Endothelial cell (in vitro differentiated cells): ENCODE measurements around the gene ELF4. TPM values are rescaled to one million over a fixed set of nuclear protein-coding genes. Genes with fewer than 3 reads are reported as not detected.

Experiments used
- DNase-seq: peaks from one replicate; pipeline ENCODE4 v3.0.0; 2021; ENCODE audit warnings: low spot score
- H3K27ac Mint-ChIP-seq: one replicate; pipeline ENCODE4 v1.8.0; 2021; ENCODE audit warnings: mixed read lengths, inconsistent platforms; ENCODE audit not compliant: unreplicated experiment
- H3K27me3 Mint-ChIP-seq: one replicate; pipeline ENCODE4 v1.8.0; 2021; ENCODE audit warnings: mild to moderate bottlenecking, moderate library complexity, mixed read lengths, inconsistent platforms; ENCODE audit not compliant: unreplicated experiment
- H3K36me3 Mint-ChIP-seq: one replicate; pipeline ENCODE4 v1.8.0; 2021; ENCODE audit warnings: mild to moderate bottlenecking, low read depth, mixed read lengths, inconsistent platforms; ENCODE audit not compliant: unreplicated experiment
- H3K4me1 Mint-ChIP-seq: one replicate; pipeline ENCODE4 v1.8.0; 2021; ENCODE audit warnings: mild to moderate bottlenecking, mixed read lengths, inconsistent platforms; ENCODE audit not compliant: unreplicated experiment
- H3K4me3 Mint-ChIP-seq: one replicate; pipeline ENCODE4 v1.8.0; 2021; ENCODE audit warnings: mild to moderate bottlenecking, mixed read lengths, inconsistent platforms; ENCODE audit not compliant: unreplicated experiment
- H3K9me3 Mint-ChIP-seq: one replicate; pipeline ENCODE4 v1.8.0; 2021; ENCODE audit warnings: mixed read lengths, inconsistent platforms; ENCODE audit not compliant: unreplicated experiment
- CTCF ChIP-seq: fragments of 200-600 bp; sonication (generic); IDR thresholded peaks from one replicate; pipeline ENCODE4 v1.5.0; 2021; ENCODE audit warnings: antibody characterized with exemption; ENCODE audit not compliant: unreplicated experiment
- total RNA-seq: library from RNA; stranded (reverse); fragmentation: NEBNext Ultra II Directional; extraction: Animal tissue kit (Norgen Biotek cat#: 25700); gene quantifications from one replicate; pipeline ENCODE4 v1.2.1, GENCODE V29; 2021; ENCODE audit not compliant: unreplicated experiment

Gene ELF4
- total RNA-seq, 1 donor from 2014 or later: 23.6 TPM

- Mint-ChIP-seq H3K4me3 (peak overlapping the region; percentile 68), H3K9me3 (no peaks in the 10 kb centered on the region), H3K4me1 (no peaks in the 10 kb centered on the region), H3K27ac (no peak overlapping the region), H3K36me3 (peaks cover 21% of the 10 kb centered on the region), H3K27me3 (no peaks in the 10 kb centered on the region)
- DNase-seq: no peak
- TF ChIP-seq CTCF: no peak
These were observed 61.5 kb downstream of the ELF4 start for GRCh38 chrX:130048686-130049222.

- Mint-ChIP-seq H3K4me3 (no peak overlapping the region), H3K27ac (no peak overlapping the region), H3K4me1 (no peaks in the 10 kb centered on the region), H3K27me3 (no peaks in the 10 kb centered on the region), H3K36me3 (peaks cover 21% of the 10 kb centered on the region), H3K9me3 (no peaks in the 10 kb centered on the region)
- no peak for TF ChIP-seq CTCF
- no peak for DNase-seq
These were observed 62.9 kb downstream of the ELF4 start for GRCh38 chrX:130047416-130047815.

GRCh38 chrX:130039847-130040246 lies 70.5 kb downstream of the ELF4 start:
- Mint-ChIP-seq H3K4me1 (no peaks in the 10 kb centered on the region), H3K27me3 (no peaks in the 10 kb centered on the region), H3K27ac (no peak overlapping the region), H3K36me3 (no peaks in the 10 kb centered on the region), H3K9me3 (no peaks in the 10 kb centered on the region), H3K4me3 (no peak overlapping the region)
- no peak for DNase-seq
- no peak for TF ChIP-seq CTCF

- H3K27ac Mint-ChIP-seq: no peak overlapping the region
These were observed 76.1 kb downstream of the ELF4 start for GRCh38 chrX:130034178-130034577.

More at GRCh38 chrX:130034178-130034577, 76.1 kb downstream of the ELF4 start:
- H3K4me3 Mint-ChIP-seq: no peak overlapping the region
- H3K36me3 Mint-ChIP-seq: peaks cover 5% of the 10 kb centered on the region
- H3K4me1 Mint-ChIP-seq: peaks cover 3% of the 10 kb centered on the region
- no peaks in the 10 kb centered on the region for H3K9me3 Mint-ChIP-seq
- no peak for DNase-seq
- H3K27me3 Mint-ChIP-seq: peaks cover 2% of the 10 kb centered on the region
- TF ChIP-seq CTCF: no peak
